Measurements from ENCODE around the gene SLC7A1. TPM values are rescaled to one million over a fixed set of nuclear protein-coding genes. Genes with fewer than 3 reads are reported as not detected.

SLC7A1 gene
- total RNA-seq, result 31.2 and 42.2 TPM in 2 replicates

DNA sequence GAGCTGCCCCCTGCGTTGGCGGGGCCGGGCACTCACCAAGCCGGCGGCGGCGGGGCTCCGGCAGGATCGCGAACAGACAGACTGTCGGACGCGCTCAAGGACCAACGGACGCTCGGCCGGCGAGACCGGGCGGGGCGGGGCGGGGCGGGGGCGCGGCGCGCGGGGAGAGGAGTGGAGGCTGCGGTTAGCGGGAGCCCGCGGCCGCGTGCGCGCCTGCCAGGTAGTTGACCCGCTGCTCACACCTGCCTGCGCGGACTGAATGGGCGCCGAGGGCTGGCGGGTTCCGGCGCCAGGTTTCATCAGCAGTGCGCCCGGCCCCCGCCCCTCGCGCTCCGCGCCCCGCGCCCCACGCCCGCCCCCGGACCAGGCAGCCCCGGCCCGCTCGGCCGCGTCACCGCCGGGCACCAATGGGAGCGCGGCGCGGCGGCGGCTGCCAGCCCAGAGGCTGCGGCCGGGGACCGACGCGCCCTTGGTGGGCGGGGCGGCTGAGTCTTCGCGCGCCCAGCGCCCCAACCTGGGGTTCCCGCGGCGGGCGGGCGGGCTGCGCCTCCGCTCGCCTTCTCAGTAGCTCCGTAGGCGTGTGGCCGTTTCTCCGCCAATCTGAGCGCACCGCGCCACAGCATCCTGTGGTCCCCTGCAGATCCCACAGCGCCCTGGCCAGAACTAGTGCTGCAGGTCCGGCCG is at the start of gene SLC7A1:
Gene SLC7A1, minus strand, starts transcription at position 309 of the 684 bp plus-strand sequence. CDS start 59,500 bp downstream, outside the sequence.

Data from smooth muscle cell of the pulmonary artery (primary cell).